ENCODE results near the gene HHLA2. TPM values are rescaled to one million over a fixed set of nuclear protein-coding genes. Genes with fewer than 3 reads are reported as not detected.

HHLA2 gene
- total RNA-seq, 2 donors from 2014 or later, result 0.82 to 2.6 TPM

DNA sequence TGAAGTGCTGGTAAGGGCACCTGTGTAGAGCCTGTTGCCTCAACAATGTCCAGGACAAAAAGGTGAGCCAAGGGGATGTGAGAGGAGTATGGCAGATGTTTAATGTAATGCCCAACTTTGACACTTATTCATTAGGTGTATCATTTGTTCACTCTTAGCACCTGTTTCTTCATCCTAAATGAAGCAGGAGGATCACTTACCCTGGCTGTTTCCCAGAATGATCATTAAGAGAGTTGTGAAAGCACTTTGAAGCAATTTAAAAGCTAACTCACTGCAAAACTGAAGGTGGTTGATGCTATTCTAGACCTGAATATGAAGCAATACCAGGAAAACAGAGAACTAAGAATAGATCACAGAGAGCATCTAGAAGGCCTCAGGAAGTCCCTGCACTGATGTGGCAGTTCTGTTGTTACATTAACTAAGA is 3.4 kb upstream of the HHLA2 start:
- no peaks in the 10 kb centered on the region for H3K4me1 ChIP-seq (replicated peaks)
- H3K36me3 ChIP-seq, result no peaks in the 10 kb centered on the region
- TF ChIP-seq POLR2A (IDR thresholded peaks at IDR 0.05), result no peak
- TF ChIP-seq, protein P1, sequence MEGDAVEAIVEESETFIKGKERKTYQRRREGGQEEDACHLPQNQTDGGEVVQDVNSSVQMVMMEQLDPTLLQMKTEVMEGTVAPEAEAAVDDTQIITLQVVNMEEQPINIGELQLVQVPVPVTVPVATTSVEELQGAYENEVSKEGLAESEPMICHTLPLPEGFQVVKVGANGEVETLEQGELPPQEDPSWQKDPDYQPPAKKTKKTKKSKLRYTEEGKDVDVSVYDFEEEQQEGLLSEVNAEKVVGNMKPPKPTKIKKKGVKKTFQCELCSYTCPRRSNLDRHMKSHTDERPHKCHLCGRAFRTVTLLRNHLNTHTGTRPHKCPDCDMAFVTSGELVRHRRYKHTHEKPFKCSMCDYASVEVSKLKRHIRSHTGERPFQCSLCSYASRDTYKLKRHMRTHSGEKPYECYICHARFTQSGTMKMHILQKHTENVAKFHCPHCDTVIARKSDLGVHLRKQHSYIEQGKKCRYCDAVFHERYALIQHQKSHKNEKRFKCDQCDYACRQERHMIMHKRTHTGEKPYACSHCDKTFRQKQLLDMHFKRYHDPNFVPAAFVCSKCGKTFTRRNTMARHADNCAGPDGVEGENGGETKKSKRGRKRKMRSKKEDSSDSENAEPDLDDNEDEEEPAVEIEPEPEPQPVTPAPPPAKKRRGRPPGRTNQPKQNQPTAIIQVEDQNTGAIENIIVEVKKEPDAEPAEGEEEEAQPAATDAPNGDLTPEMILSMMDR (IDR thresholded peaks at IDR 0.05), result no peak
- no peak for TF ChIP-seq POLR2AphosphoS5 (IDR thresholded peaks at IDR 0.05)
- intact Hi-C loops (cut with DNase I), result no loop called here
- H3K4me3 ChIP-seq, result no peak overlapping the region
- H3K9me3 ChIP-seq, result no peaks in the 10 kb centered on the region
- no peak overlapping the region for H3K27ac ChIP-seq
- DNase-seq (ENCODE audit: low spot score), result no peak
- H3K27me3 ChIP-seq (replicated peaks; ENCODE audit: insufficient read depth), result no peaks in the 10 kb centered on the region

DNA sequence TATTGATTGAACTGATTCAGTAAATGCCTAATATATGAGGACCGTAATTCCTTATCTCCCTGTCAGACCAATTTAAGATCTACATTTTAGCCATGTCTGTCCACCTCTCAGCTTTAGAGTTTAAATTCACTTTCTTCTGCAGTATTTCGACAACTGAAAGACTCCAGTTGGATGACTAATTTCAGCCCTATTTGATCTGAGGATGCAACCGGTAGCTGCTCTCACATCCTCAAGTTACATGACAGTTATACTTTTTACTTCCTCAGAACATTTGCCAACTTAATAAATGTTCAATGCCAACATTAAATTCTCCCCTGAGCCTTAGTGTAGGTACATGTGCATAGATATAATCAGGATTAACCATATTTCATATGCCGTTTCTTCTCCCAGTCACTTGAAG is 2.5 kb upstream of the HHLA2 start:
- intact Hi-C loops (cut with DNase I), result no loop called here
- Histone ChIP-seq H3K4me3 (no peak overlapping the region), H3K27me3 (replicated peaks; ENCODE audit: insufficient read depth) (no peaks in the 10 kb centered on the region), H3K4me1 (replicated peaks) (no peaks in the 10 kb centered on the region), H3K36me3 (no peaks in the 10 kb centered on the region), H3K9me3 (no peaks in the 10 kb centered on the region), H3K27ac (no peak overlapping the region)
- 51% methylated on average over 4 of the region's 4 CpGs for WGBS
- TF ChIP-seq POLR2A (IDR thresholded peaks at IDR 0.05), result no peak
- TF ChIP-seq POLR2AphosphoS5 (IDR thresholded peaks at IDR 0.05), result no peak
- TF ChIP-seq, protein P1 (IDR thresholded peaks at IDR 0.05), result no peak
- DNase-seq (ENCODE audit: low spot score), result no peak

DNA sequence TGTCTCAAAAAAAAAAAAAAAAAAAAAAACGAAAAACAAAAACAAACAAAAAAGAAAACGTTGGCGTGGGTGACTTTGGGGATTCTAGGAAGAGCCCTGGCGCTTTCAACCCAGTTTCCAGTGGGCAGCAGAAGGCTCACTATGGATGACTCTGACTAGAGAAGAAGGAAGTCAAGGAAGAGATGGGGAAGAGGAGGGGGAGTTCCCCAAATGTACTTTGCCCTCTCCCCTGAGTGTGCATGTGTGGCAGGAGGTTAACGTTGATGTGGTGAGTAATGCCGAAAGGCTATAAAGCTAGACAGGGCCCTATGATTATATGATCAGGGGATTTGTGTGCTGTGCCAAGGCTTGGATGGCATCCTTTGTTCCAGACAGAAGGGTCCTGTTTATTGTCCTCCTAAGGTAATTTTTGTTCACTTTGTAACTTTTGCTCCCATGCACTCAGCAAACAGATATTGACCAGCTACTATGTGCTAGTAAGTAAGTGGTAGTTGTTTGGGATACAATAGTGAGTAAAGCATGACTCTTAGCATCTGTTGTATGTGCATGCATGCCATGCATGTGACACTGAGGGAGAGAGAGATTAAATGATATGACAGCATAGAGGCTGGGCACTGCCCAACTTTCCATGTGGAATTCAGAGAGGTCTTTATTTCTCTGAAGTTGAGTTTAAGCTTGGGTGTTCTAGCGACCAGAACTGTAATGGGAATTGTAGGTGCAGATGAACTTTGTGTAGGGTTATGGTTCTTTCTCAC is 750 bp upstream of the HHLA2 start:
- intact Hi-C loops (cut with DNase I), result no loop called here
- Histone ChIP-seq H3K36me3 (no peaks in the 10 kb centered on the region), H3K27ac (no peak overlapping the region), H3K9me3 (no peaks in the 10 kb centered on the region), H3K4me3 (no peak overlapping the region), H3K27me3 (replicated peaks; ENCODE audit: insufficient read depth) (no peaks in the 10 kb centered on the region), H3K4me1 (replicated peaks) (no peaks in the 10 kb centered on the region)
- WGBS, result 82% methylated on average over 7 of the region's 7 CpGs
- TF ChIP-seq, protein P1 (IDR thresholded peaks at IDR 0.05), result no peak
- TF ChIP-seq POLR2AphosphoS5 (IDR thresholded peaks at IDR 0.05), result no peak
- TF ChIP-seq POLR2A (IDR thresholded peaks at IDR 0.05), result no peak
- DNase-seq (ENCODE audit: low spot score), result no peak

DNA sequence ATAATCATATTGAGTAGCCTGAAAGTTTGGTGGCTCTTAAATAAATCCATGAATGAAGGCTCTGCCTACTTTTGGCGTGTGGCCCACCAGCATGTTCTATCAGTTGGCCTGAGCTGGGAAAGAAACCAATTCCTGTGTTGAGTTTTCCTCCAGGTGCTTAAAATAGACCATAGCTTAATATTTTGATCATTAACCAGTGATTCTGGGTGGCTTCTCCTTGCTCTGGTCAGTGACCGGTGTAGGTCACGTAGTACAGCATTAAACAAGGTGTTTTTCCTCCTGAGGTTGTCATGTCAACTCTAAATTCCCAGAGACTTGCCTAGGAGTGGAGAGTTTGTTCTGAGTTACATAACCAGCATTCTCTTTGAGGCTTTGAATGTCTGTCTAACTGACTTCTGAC is 1.3 kb downstream of the HHLA2 start:
- 66% methylated on average over 3 of the region's 3 CpGs for WGBS
- TF ChIP-seq POLR2AphosphoS5 (IDR thresholded peaks at IDR 0.05) (no peak), POLR2A (IDR thresholded peaks at IDR 0.05) (no peak)
- TF ChIP-seq, protein P1 (IDR thresholded peaks at IDR 0.05), result no peak
- intact Hi-C loops (cut with DNase I), result no loop called here
- Histone ChIP-seq H3K36me3 (no peaks in the 10 kb centered on the region), H3K27ac (no peak overlapping the region), H3K4me3 (no peak overlapping the region), H3K27me3 (replicated peaks; ENCODE audit: insufficient read depth) (no peaks in the 10 kb centered on the region), H3K9me3 (no peaks in the 10 kb centered on the region), H3K4me1 (replicated peaks) (no peaks in the 10 kb centered on the region)
- DNase-seq (ENCODE audit: low spot score), result no peak

DNA sequence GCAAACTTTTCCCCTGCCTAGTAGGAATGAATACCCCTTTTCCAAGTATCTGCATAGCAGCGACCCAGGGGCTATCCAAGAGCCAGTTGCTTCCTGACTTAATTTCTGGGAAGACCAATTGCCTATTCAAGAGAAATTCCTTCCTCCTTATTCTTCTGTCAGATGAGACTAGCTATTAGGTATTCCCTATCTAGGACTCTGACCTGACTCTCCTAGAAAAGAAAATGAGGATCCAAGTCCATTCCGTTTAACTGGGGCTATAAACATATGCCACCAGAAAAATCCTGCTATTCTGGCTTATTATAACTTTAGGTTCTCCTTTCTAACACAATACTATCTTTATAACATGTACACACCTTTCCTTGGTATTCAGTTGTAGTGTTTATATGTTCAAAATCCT is 1.7 kb downstream of the HHLA2 start:
- Histone ChIP-seq H3K4me1 (replicated peaks) (no peaks in the 10 kb centered on the region), H3K36me3 (no peaks in the 10 kb centered on the region), H3K27me3 (replicated peaks; ENCODE audit: insufficient read depth) (no peaks in the 10 kb centered on the region), H3K9me3 (no peaks in the 10 kb centered on the region), H3K27ac (no peak overlapping the region), H3K4me3 (no peak overlapping the region)
- intact Hi-C loops (cut with DNase I), result no loop called here
- TF ChIP-seq POLR2A (IDR thresholded peaks at IDR 0.05) (no peak), POLR2AphosphoS5 (IDR thresholded peaks at IDR 0.05) (no peak)
- TF ChIP-seq, protein P1 (IDR thresholded peaks at IDR 0.05), result no peak
- DNase-seq (ENCODE audit: low spot score), result no peak
- WGBS, result 62% methylated on average over 2 of the region's 2 CpGs

Data from prostate gland (tissue), 2 donors.